GM12801 (cell line): Measurements from ENCODE around the gene NUDT1.

Experiments used
- TF ChIP-seq, protein P1 (sequence below): IDR thresholded peaks from one replicate; pipeline ENCODE4 v1.5.1; 2011; ENCODE audit warnings: control low read depth; ENCODE audit not compliant: insufficient read length; ENCODE audit errors: extremely low read depth

NUDT1 gene

GRCh38 chr7:2276107-2276506 lies 34.1 kb downstream of the NUDT1 start:
- TF ChIP-seq, protein P1, sequence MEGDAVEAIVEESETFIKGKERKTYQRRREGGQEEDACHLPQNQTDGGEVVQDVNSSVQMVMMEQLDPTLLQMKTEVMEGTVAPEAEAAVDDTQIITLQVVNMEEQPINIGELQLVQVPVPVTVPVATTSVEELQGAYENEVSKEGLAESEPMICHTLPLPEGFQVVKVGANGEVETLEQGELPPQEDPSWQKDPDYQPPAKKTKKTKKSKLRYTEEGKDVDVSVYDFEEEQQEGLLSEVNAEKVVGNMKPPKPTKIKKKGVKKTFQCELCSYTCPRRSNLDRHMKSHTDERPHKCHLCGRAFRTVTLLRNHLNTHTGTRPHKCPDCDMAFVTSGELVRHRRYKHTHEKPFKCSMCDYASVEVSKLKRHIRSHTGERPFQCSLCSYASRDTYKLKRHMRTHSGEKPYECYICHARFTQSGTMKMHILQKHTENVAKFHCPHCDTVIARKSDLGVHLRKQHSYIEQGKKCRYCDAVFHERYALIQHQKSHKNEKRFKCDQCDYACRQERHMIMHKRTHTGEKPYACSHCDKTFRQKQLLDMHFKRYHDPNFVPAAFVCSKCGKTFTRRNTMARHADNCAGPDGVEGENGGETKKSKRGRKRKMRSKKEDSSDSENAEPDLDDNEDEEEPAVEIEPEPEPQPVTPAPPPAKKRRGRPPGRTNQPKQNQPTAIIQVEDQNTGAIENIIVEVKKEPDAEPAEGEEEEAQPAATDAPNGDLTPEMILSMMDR, result no peak

DNA sequence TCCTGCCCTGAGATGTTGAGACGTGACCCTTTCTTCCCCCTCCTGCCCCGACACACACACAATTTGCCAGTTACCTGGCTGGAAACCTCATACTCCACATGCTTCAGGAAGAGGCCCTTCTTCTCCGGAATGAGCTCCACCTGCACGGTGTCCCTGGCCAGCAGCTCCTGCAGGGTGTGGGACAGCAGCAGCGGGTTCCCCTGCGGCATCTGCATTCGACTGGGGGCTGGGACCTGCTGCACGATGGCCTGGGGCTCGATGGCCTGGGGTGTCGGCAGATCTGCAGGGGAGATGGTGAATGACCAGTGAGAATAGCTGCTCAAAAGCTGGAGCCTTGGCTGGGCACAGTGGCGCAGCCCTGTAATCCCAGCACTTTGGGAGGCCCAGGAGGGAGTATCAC lies 36.0 kb downstream of the NUDT1 start:
- TF ChIP-seq, protein P1, result no peak

DNA sequence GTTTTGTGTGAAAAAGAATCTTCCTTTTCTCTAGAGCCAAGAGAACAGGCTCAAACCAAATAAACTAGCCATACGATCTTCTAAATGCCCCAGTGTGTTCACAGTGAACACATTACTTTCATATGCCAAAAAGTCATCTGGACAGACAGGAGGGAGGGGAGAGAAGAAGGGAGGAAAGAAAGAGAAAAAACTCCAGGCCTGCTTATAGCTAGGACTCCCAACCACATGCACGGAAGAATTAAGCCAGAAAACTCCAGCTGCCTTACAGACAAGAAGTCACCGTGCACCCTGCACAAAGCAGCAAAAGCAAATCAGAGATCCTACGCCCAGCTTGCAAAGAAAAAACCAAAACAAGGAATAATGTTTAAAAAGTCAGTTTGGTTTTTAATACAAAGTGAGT lies 37.9 kb downstream of the NUDT1 start:
- TF ChIP-seq, protein P1, result no peak

- TF ChIP-seq, protein P1, result no peak
These were observed 38.4 kb downstream of the NUDT1 start for GRCh38 chr7:2280424-2280823.

GRCh38 chr7:2281541-2281940 lies 39.5 kb downstream of the NUDT1 start:
- TF ChIP-seq, protein P1, result no peak

DNA sequence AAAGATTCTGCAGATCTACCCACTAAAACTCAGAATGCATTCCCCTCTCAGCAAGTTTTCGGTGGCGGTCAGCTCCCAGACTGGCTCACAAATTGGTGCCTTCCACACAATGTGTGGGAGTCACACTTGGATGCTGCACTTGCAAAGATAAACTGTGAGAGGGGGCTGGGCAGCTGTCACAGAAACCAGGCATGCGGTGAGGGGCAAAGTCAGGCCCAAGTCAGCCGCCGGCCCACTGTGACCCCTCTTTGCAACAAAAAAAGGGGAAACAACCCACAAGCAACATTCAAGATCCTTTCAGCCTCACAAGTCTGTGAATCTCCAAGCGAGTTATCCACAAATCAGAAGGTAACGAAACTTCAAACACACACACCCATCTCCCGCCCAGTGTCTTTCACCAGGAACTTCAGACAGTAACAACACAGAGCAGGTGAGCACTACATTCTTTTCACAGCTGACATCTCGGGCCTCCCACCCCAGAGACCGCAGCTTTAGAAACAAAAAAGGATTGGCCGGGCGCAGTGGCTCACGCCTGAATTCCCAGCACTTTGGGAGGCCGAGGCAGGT lies 40.2 kb downstream of the NUDT1 start:
- TF ChIP-seq, protein P1, result no peak

DNA sequence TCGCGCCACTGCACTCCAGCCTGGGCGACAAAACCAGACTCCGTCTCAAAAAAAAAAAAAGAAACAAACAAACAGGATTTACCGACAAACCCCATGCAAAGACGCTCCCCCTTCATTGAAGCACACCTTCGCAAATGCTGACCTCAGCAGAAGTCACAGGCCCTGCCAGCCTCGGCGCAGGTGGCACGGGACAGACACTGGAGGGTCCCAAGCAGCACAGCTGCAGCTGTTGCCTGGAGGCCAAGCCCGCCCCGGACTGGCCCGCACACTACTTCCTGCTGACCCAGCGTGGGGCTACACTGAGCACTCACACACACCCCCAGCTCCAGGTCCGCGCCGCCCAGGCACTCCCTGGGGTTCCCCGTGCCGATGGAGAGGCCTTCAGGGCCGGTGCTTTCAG lies 41.0 kb downstream of the NUDT1 start:
- TF ChIP-seq, protein P1, result no peak
